HepG2 (cell line): ENCODE results near the gene OTOG. TPM values are rescaled to one million over a fixed set of nuclear protein-coding genes. Genes with fewer than 3 reads are reported as not detected.

Source experiments
- ATAC-seq: fragments of 200-7000 bp; cut with Tn5 transposase; 3 replicates; pipeline ENCODE4 v1.9.1; 2020; ENCODE audit warnings: mild to moderate bottlenecking, moderate library complexity
- BruUV-seq: library from RNA; stranded (reverse); fragments of 400-500 nt; replicated peaks from 2 replicates; lab custom pipeline; 2021; lab: Mats Ljungman, UMichigan
- CTCF ChIA-PET: fragments of 300-600 bp; formaldehyde crosslinking; extraction: SDS; loops from one replicate; lab custom pipeline; 2021; ENCODE audit warnings: low total read pairs, inconsistent platforms, low intra/inter-chr PET ratio; lab: Yijun Ruan, JAX
- POLR2A ChIA-PET: fragments of 350-600 bp; sonication (Branson Sonifier 250); formaldehyde crosslinking; loops from one replicate; lab custom pipeline; 2020; ENCODE audit warnings: antibody characterized with exemption, inconsistent platforms; lab: Yijun Ruan, JAX
- DNase-seq: peaks from one replicate; pipeline ENCODE4 v3.0.0-alpha.2; 2015; ENCODE audit warnings: low spot score
- FAIRE-seq: peaks from 3 replicates; lab custom pipeline; 2011; peaks lifted over from hg19 to GRCh38; lab: Jason Lieb, UNC
- H2AFZ ChIP-seq: one replicate; pipeline ENCODE4 v1.6.1; 2011; ENCODE audit warnings: low read length, inconsistent platforms
- H3K27ac ChIP-seq: fragments of 300-600 bp; 3 replicates; pipeline ENCODE4 v1.8.0; 2011; ENCODE audit warnings: mixed run types, mild to moderate bottlenecking, mixed read lengths, low read length, inconsistent platforms; ENCODE audit not compliant: insufficient read depth; ENCODE audit errors: extremely low read length
- H3K27me3 ChIP-seq, 2 experiments: fragments of 200-600 bp in 1 of 2; 2 replicates in 1 of 2; 3 replicates in 1 of 2; pipeline versions ENCODE4 v1.6.0 to v1.8.0; 2011; ENCODE audit warnings: low read length in 2 of 2, mild to moderate bottlenecking in 2 of 2, moderate library complexity in 2 of 2, inconsistent platforms in 1 of 2; ENCODE audit not compliant: insufficient read depth in 2 of 2, control insufficient read depth in 1 of 2
- H3K36me3 ChIP-seq, 2 experiments: fragments of 200-600 bp in 1 of 2; replicated peaks in 1 of 2; 2 replicates in 1 of 2; 3 replicates in 1 of 2; pipeline versions ENCODE4 v1.5.1 to v1.8.0; 2011; ENCODE audit warnings: low read length in 2 of 2, inconsistent platforms in 1 of 2; ENCODE audit not compliant: insufficient read depth in 2 of 2, control insufficient read depth in 1 of 2
- H3K4me1 ChIP-seq: 2 replicates; pipeline ENCODE4 v1.5.1; 2012; ENCODE audit warnings: low read length, inconsistent platforms; ENCODE audit not compliant: insufficient read depth
- H3K4me2 ChIP-seq: 2 replicates; pipeline ENCODE4 v1.6.0; 2011; ENCODE audit warnings: low read depth, low read length, inconsistent platforms
- H3K4me3 ChIP-seq, 3 experiments: fragments of 200-600 bp in 1 of 3; sonication (generic), shearing (Covaris generic) in 1 of 3; replicated peaks in 1 of 3; 2 replicates each; pipeline ENCODE4 v1.5.1; 2011 to 2016; ENCODE audit warnings: low read length in 3 of 3, inconsistent platforms in 2 of 3, low read depth in 2 of 3, mild to moderate bottlenecking in 2 of 3, control low read depth in 1 of 3, mixed read lengths in 1 of 3; ENCODE audit not compliant: insufficient read depth in 1 of 3
- H3K79me2 ChIP-seq: one replicate; pipeline ENCODE4 v1.6.1; 2011; ENCODE audit warnings: low read length, inconsistent platforms; ENCODE audit not compliant: insufficient read depth
- H3K9ac ChIP-seq: 2 replicates; pipeline ENCODE4 v1.6.0; 2011; ENCODE audit warnings: mild to moderate bottlenecking, low read depth, low read length, inconsistent platforms; ENCODE audit not compliant: insufficient read depth
- H3K9me3 ChIP-seq: 2 replicates; pipeline ENCODE4 v1.5.1; 2012; ENCODE audit warnings: mild to moderate bottlenecking, low read length
- H4K20me1 ChIP-seq: 2 replicates; pipeline ENCODE4 v1.6.0; 2011; ENCODE audit warnings: inconsistent platforms, mild to moderate bottlenecking, low read length, moderate library complexity; ENCODE audit not compliant: insufficient read depth
- AGO1 ChIP-seq: fragments of 200-400 bp; formaldehyde crosslinking; IDR thresholded peaks from 2 replicates; pipeline ENCODE4 v1.6.1; 2017; ENCODE audit warnings: mild to moderate bottlenecking, low read depth, low read length, moderate library complexity; ENCODE audit not compliant: poor library complexity, severe bottlenecking
- CTCF ChIP-seq: sonication (generic); formaldehyde crosslinking; IDR thresholded peaks from 2 replicates; pipeline ENCODE4 v1.5.0; 2020; ENCODE audit warnings: mild to moderate bottlenecking, missing genetic modification reagents, moderate library complexity
- GFI1 ChIP-seq: sonication (generic); formaldehyde crosslinking; IDR thresholded peaks from 2 replicates; pipeline ENCODE4 v1.5.0; 2020; ENCODE audit warnings: missing genetic modification reagents, mild to moderate bottlenecking, borderline replicate concordance
- HOXA9 ChIP-seq: sonication (generic); formaldehyde crosslinking; IDR thresholded peaks from 2 replicates; pipeline ENCODE4 v1.8.1; 2022; ENCODE audit warnings: missing genetic modification reagents, mild to moderate bottlenecking, moderate library complexity, borderline replicate concordance
- SMARCC2 ChIP-seq: fragments of 450-650 bp; IDR thresholded peaks from 2 replicates; pipeline ENCODE4 v1.6.1; 2017; ENCODE audit warnings: antibody characterized with exemption, mild to moderate bottlenecking
- ZFP36 ChIP-seq: fragments of 150-350 bp; IDR thresholded peaks from 2 replicates; pipeline ENCODE4 v1.6.1; 2018; ENCODE audit warnings: borderline replicate concordance, low read length, low read depth; ENCODE audit not compliant: partially characterized antibody
- ZNF121 ChIP-seq: sonication (generic); formaldehyde crosslinking; IDR thresholded peaks from 2 replicates; pipeline ENCODE4 v1.5.0; 2020; ENCODE audit warnings: mild to moderate bottlenecking, missing genetic modification reagents
- ZNF646 ChIP-seq: sonication (generic); formaldehyde crosslinking; IDR thresholded peaks from 2 replicates; pipeline ENCODE4 v1.9.0; 2021; ENCODE audit warnings: mild to moderate bottlenecking, missing genetic modification reagents
- WGBS: methylation state at CpG from one replicate; pipeline ENCODE4 v1.1.6; 2017; ENCODE audit warnings: low lambda C conversion rate; 5-methylcytosine and 5-hydroxymethylcytosine counted together
- in situ Hi-C: cut with HindIII; loops from 2 replicates; pipeline ENCODE4 v1.10.0; 2017; ENCODE audit warnings: low pct_unique_long_range_greater_than_20kb; ENCODE audit not compliant: extremely low pct_ligation_motif_present
- intact Hi-C: fragments of 100-400 bp; cut with micrococcal nuclease; formaldehyde crosslinking; loops from one replicate; pipeline ENCODE4 v1.10.0; 2022; ENCODE audit not compliant: unreplicated experiment
- polyA plus RNA-seq, 8 experiments: library from polyadenylated mRNA; depleted of rRNA in 3 of 8; stranded (reverse) in 7 of 8; unstranded in 1 of 8; fragments of >200 nt; fragmentation: Illumina TruSeq in 4 of 8; extraction: Trizol in 4 of 8; gene quantifications; 2 replicates each; pipeline versions ENCODE4 v1.2.1 to v1.2.3, GENCODE V29; 2011 to 2016; ENCODE audit warnings: low read depth in 4 of 8, missing spikeins in 1 of 8, mixed read lengths in 1 of 8; ENCODE audit not compliant: insufficient read depth in 1 of 8
- total RNA-seq, 5 experiments: library from RNA; depleted of rRNA; stranded (reverse); fragments of >200 nt; fragmentation: Illumina TruSeq; extraction: Trizol; gene quantifications; 2 replicates each; pipeline ENCODE4 v1.2.3, GENCODE V29; 2016; ENCODE audit warnings: low read depth in 1 of 5

The OTOG gene
- total and polyA plus RNA-seq, 2 of the 13 experiments (the other 11 are each of a cell fraction or from before 2014, with no cell fraction given): not detected

GRCh38 chr11:17635551-17635938, 88.5 kb downstream of the OTOG start:
- Histone ChIP-seq H4K20me1 (no peaks in the 10 kb centered on the region), H3K79me2 (no peaks in the 10 kb centered on the region), H3K4me1 (no peaks in the 10 kb centered on the region), H3K27me3 (peaks cover 3 to 25% of the 10 kb centered on the region in 2 experiments; a peak in 4 of 5 replicates), H3K4me2 (no peak overlapping the region), H2AFZ (no peak overlapping the region), H3K9ac (no peak overlapping the region), H3K36me3 (no peaks in the 10 kb centered on the region), H3K4me3 (no peak overlapping the region), H3K27ac (no peak overlapping the region), H3K9me3 (no peaks in the 10 kb centered on the region)
- intact Hi-C loops (no loop called here), in situ Hi-C loops (no loop called here)
- FAIRE-seq: no peak
- TF ChIP-seq ZFP36: no peak
- TF ChIP-seq CTCF (CRISPR knock-in tag): peak; percentile 22; the same call in 1 of the 2 replicates
- no peak for DNase-seq
- POLR2A ChIA-PET: no interaction called here
- no TSS peak for BruUV-seq
- CTCF ChIA-PET: no interaction called here
- no peak for ATAC-seq
- 28% methylated on average over 5 of the region's 9 CpGs for WGBS

GRCh38 chr11:17636721-17637120, 89.7 kb downstream of the OTOG start:
- BruUV-seq: no TSS peak
- TF ChIP-seq ZNF646: no peak
- TF ChIP-seq HOXA9 (CRISPR knock-in tag): no peak
- no peak for TF ChIP-seq ZNF121 (CRISPR knock-in tag)
- no peak for TF ChIP-seq AGO1
- TF ChIP-seq GFI1 (CRISPR knock-in tag): no peak
- TF ChIP-seq SMARCC2: no peak

More at GRCh38 chr11:17636721-17637120, 89.7 kb downstream of the OTOG start:
- no peak overlapping the region for H3K4me3 ChIP-seq
- CTCF ChIA-PET: no interaction called here
- H3K36me3 ChIP-seq: no peaks in the 10 kb centered on the region
- no peak overlapping the region for H2AFZ ChIP-seq
- ATAC-seq (no peak), FAIRE-seq (no peak), DNase-seq (no peak)
- H3K9ac ChIP-seq: no peak overlapping the region
- no peaks in the 10 kb centered on the region for H4K20me1 ChIP-seq
- H3K4me1 ChIP-seq: no peaks in the 10 kb centered on the region
- in situ Hi-C loops (no loop called here), intact Hi-C loops (no loop called here)
- no peaks in the 10 kb centered on the region for H3K9me3 ChIP-seq
- no peak overlapping the region for H3K4me2 ChIP-seq
- no peaks in the 10 kb centered on the region for H3K79me2 ChIP-seq
- WGBS: 10% methylated on average over 5 of the region's 5 CpGs
- POLR2A ChIA-PET: no interaction called here
- no peak overlapping the region for H3K27ac ChIP-seq
- H3K27me3 ChIP-seq: peaks cover 3 to 25% of the 10 kb centered on the region in 2 experiments; a peak in 4 of 5 replicates
